CD14-positive monocyte (primary cell): ENCODE data around the gene TBC1D9B. TPM values are rescaled to one million over a fixed set of nuclear protein-coding genes. Genes with fewer than 3 reads are reported as not detected.

Experiments
- DNase-seq, 3 donors: peaks; one replicate each; pipeline ENCODE4 v3.0.0-alpha.2; 2011 to 2022
- H2AFZ ChIP-seq: 2 replicates; pipeline ENCODE4 v1.6.0; 2012; ENCODE audit warnings: mild to moderate bottlenecking, low read depth, low read length, inconsistent platforms; ENCODE audit not compliant: insufficient read depth, poor library complexity, severe bottlenecking
- H3K27ac ChIP-seq, 2 donors: 1 replicate in 1 of 2; 2 replicates in 1 of 2; pipeline ENCODE4 v1.5.1; 2012 to 2013; ENCODE audit warnings: low read length in 2 of 2, control low read depth in 1 of 2, inconsistent platforms in 1 of 2, low read depth in 1 of 2, mild to moderate bottlenecking in 1 of 2
- H3K27me3 ChIP-seq, 2 donors: one replicate each; pipeline versions ENCODE4 v1.6.0 to v1.6.1; 2011 to 2013; ENCODE audit warnings: low read length in 2 of 2; ENCODE audit not compliant: control insufficient read depth in 2 of 2, insufficient read depth in 2 of 2
- H3K36me3 ChIP-seq, 2 donors: replicated peaks in 1 of 2; 1 replicate in 1 of 2; 2 replicates in 1 of 2; pipeline versions ENCODE4 v1.5.1 to v1.6.1; 2012 to 2013; ENCODE audit warnings: low read length in 2 of 2, control low read depth in 1 of 2, inconsistent platforms in 1 of 2, mild to moderate bottlenecking in 1 of 2; ENCODE audit not compliant: insufficient read depth in 2 of 2, control insufficient read depth in 1 of 2
- H3K4me1 ChIP-seq, 2 donors: 1 replicate in 1 of 2; 2 replicates in 1 of 2; pipeline versions ENCODE4 v1.5.1 to v1.6.1; 2012 to 2013; ENCODE audit warnings: low read length in 2 of 2, control low read depth in 1 of 2, inconsistent platforms in 1 of 2, mild to moderate bottlenecking in 1 of 2, moderate library complexity in 1 of 2; ENCODE audit not compliant: insufficient read depth in 2 of 2, control insufficient read depth in 1 of 2
- H3K4me2 ChIP-seq: replicated peaks from 2 replicates; pipeline ENCODE3; 2012; ENCODE audit warnings: low read length, moderate library complexity, mild to moderate bottlenecking; ENCODE audit not compliant: poor library complexity, severe bottlenecking; ENCODE audit errors: extremely low read depth
- H3K4me3 ChIP-seq, 3 experiments: fragments of 200-600 bp in 1 of 3; sonication (generic) in 1 of 3; replicated peaks in 1 of 3; 1 replicate in 2 of 3; 2 replicates in 1 of 3; pipeline ENCODE4 v1.5.1; 2011 to 2013; ENCODE audit warnings: low read length in 3 of 3, mild to moderate bottlenecking in 3 of 3, control low read depth in 2 of 3, low read depth in 2 of 3, inconsistent platforms in 1 of 3, moderate library complexity in 1 of 3
- H3K79me2 ChIP-seq: 2 replicates; pipeline ENCODE4 v1.6.0; 2012; ENCODE audit warnings: mild to moderate bottlenecking, control low read depth, inconsistent platforms, low read length, moderate library complexity; ENCODE audit not compliant: insufficient read depth
- H3K9ac ChIP-seq: 2 replicates; pipeline ENCODE4 v1.6.0; 2017; ENCODE audit warnings: low read length, mild to moderate bottlenecking; ENCODE audit not compliant: insufficient read depth, poor library complexity, severe bottlenecking
- H3K9me3 ChIP-seq, 2 donors: replicated peaks in 1 of 2; 1 replicate in 1 of 2; 2 replicates in 1 of 2; pipeline versions ENCODE4 v1.5.1 to v1.6.1; 2012 to 2013; ENCODE audit warnings: low read length in 2 of 2, control low read depth in 1 of 2; ENCODE audit not compliant: control insufficient read depth in 1 of 2, insufficient read depth in 1 of 2
- H4K20me1 ChIP-seq: 2 replicates; pipeline ENCODE4 v1.6.0; 2012; ENCODE audit warnings: mild to moderate bottlenecking, low read length, control low read depth, moderate library complexity; ENCODE audit not compliant: insufficient read depth
- H3K27ac Mint-ChIP-seq, 7 donors: one replicate each; pipeline ENCODE4 v1.8.0; 2020; ENCODE audit warnings: mild to moderate bottlenecking in 7 of 7, mixed read lengths in 7 of 7, moderate library complexity in 6 of 7, inconsistent platforms in 2 of 7
- H3K27me3 Mint-ChIP-seq, 3 donors: one replicate each; pipeline ENCODE4 v1.8.0; 2021 to 2022; ENCODE audit warnings: low read depth in 3 of 3, mild to moderate bottlenecking in 3 of 3, mixed read lengths in 3 of 3, moderate library complexity in 3 of 3, inconsistent platforms in 1 of 3
- H3K36me3 Mint-ChIP-seq, 2 donors: one replicate each; pipeline ENCODE4 v1.8.0; 2020; ENCODE audit warnings: mixed read lengths in 2 of 2, inconsistent platforms in 1 of 2, mild to moderate bottlenecking in 1 of 2
- H3K4me1 Mint-ChIP-seq: one replicate; pipeline ENCODE4 v1.8.0; 2020; ENCODE audit warnings: mild to moderate bottlenecking, mixed read lengths
- H3K4me3 Mint-ChIP-seq, 2 donors: one replicate each; pipeline ENCODE4 v1.8.0; 2020; ENCODE audit warnings: mild to moderate bottlenecking in 2 of 2, mixed read lengths in 2 of 2, moderate library complexity in 1 of 2
- H3K9me3 Mint-ChIP-seq, 7 donors: one replicate each; pipeline ENCODE4 v1.8.0; 2020 to 2022; ENCODE audit warnings: mixed read lengths in 7 of 7, mild to moderate bottlenecking in 6 of 7, moderate library complexity in 6 of 7, inconsistent platforms in 2 of 7
- CTCF ChIP-seq: fragments of 200-600 bp; IDR thresholded peaks from one replicate; pipeline ENCODE4 v1.8.0; 2022; ENCODE audit warnings: antibody characterized with exemption, mild to moderate bottlenecking
- WGBS: methylation state at CpG from one replicate; pipeline ENCODE4 v1.1.5; 2013; ENCODE audit warnings: missing lambda C conversion rate; ENCODE audit not compliant: insufficient coverage; 5-methylcytosine and 5-hydroxymethylcytosine counted together
- intact Hi-C, 2 donors: fragments of 100-400 bp; cut with micrococcal nuclease; formaldehyde crosslinking; loops; one replicate each; pipeline versions ENCODE4 v1.15.0 to v1.15.1; 2023
- polyA plus RNA-seq, 3 donors: library from polyadenylated mRNA; depleted of rRNA in 1 of 3; unstranded in 2 of 3; stranded (reverse) in 1 of 3; fragments of 300-500 nt in 2 of 3; fragments of >200 nt in 1 of 3; fragmentation: Illumina TruSeq in 2 of 3; gene quantifications; 1 replicate in 2 of 3; 2 replicates in 1 of 3; pipeline ENCODE4 v1.2.3, GENCODE V29; 2012 to 2021

Gene TBC1D9B
- polyA plus RNA-seq, 3 donors, result 13.4 to 116 (median 26.3) TPM

- Mint-ChIP-seq H3K4me3 (no peak overlapping the region), H3K27ac (peak overlapping the region in 3 of 7 donors; percentile 42 to 75 (median 55))
Measured at GRCh38 chr5:179901915-179902762, 5.6 kb downstream of the TBC1D9B start.

GRCh38 chr5:179901462-179901861, 6.2 kb downstream of the TBC1D9B start:
- WGBS, result 100% methylated on average over 2 of the region's 6 CpGs

More at GRCh38 chr5:179901915-179902762, 5.6 kb downstream of the TBC1D9B start:
- Histone ChIP-seq H3K4me3 (no peak overlapping the region), H2AFZ (no peak overlapping the region), H4K20me1 (peaks cover 58% of the 10 kb centered on the region), H3K4me1 (peaks cover 16 to 24% of the 10 kb centered on the region in 2 donors), H3K79me2 (peaks cover 45% of the 10 kb centered on the region), H3K4me2 (no peak overlapping the region), H3K27me3 (no peaks in the 10 kb centered on the region), H3K27ac (no peak overlapping the region), H3K36me3 (peaks cover 64 to 78% of the 10 kb centered on the region in 2 donors), H3K9ac (no peak overlapping the region), H3K9me3 (no peaks in the 10 kb centered on the region)
- intact Hi-C loops, result loop anchor here in 1 of 2 donors (10.0 kb wide), 1 partner anchor 57 kb away; no protein-coding TSS in a partner anchor
- WGBS, result 97% methylated on average over 13 of the region's 15 CpGs
- peaks cover 66 to 81% of the 10 kb centered on the region in 2 donors for H3K36me3 Mint-ChIP-seq
- H3K27me3 Mint-ChIP-seq, result peaks cover 0 to 1% (median 0%) of the 10 kb centered on the region in 3 donors
- peaks cover 25% of the 10 kb centered on the region for H3K4me1 Mint-ChIP-seq
- no peak for DNase-seq
- TF ChIP-seq CTCF, result no peak
- H3K9me3 Mint-ChIP-seq, result no peaks in the 10 kb centered on the region

More at GRCh38 chr5:179901462-179901861, 6.2 kb downstream of the TBC1D9B start:
- intact Hi-C loops, result loop anchor here in 1 of 2 donors (10.0 kb wide), 1 partner anchor 57 kb away; no protein-coding TSS in a partner anchor
- Histone ChIP-seq H4K20me1 (peaks cover 52% of the 10 kb centered on the region), H3K4me1 (peaks cover 9 to 17% of the 10 kb centered on the region in 2 donors), H3K4me2 (no peak overlapping the region), H3K79me2 (peaks cover 38% of the 10 kb centered on the region), H3K9ac (no peak overlapping the region), H3K27ac (no peak overlapping the region), H3K27me3 (no peaks in the 10 kb centered on the region), H2AFZ (no peak overlapping the region), H3K36me3 (peaks cover 66 to 84% of the 10 kb centered on the region in 2 donors), H3K9me3 (no peaks in the 10 kb centered on the region), H3K4me3 (no peak overlapping the region)
- Mint-ChIP-seq H3K27me3 (peaks cover 0 to 1% (median 0%) of the 10 kb centered on the region in 3 donors), H3K36me3 (peaks cover 67 to 85% of the 10 kb centered on the region in 2 donors), H3K27ac (no peak overlapping the region), H3K4me3 (no peak overlapping the region), H3K9me3 (no peaks in the 10 kb centered on the region), H3K4me1 (peaks cover 18% of the 10 kb centered on the region)
- no peak for DNase-seq
- TF ChIP-seq CTCF, result no peak
